Thoracic aorta (tissue), 2 donors: ENCODE results near the gene GRIN3A. TPM values are rescaled to one million over a fixed set of nuclear protein-coding genes. Genes with fewer than 3 reads are reported as not detected.

Experiments
- ATAC-seq: fragments of 150-250 bp; one replicate; pipeline ENCODE4 v1.8.0; 2017; ENCODE audit warnings: low read depth; ENCODE audit not compliant: insufficient number of reproducible peaks, low FRiP score
- DNase-seq: peaks from one replicate; pipeline ENCODE4 v3.0.0-alpha.2; 2020; ENCODE audit warnings: low spot score
- H3K27ac ChIP-seq, 2 donors: fragments of 200-600 bp; sonication (generic); 1 replicate in 1 of 2; 2 replicates in 1 of 2; pipeline ENCODE4 v1.5.1; 2016; ENCODE audit warnings: mild to moderate bottlenecking in 2 of 2, moderate library complexity in 2 of 2
- H3K27me3 ChIP-seq: fragments of 200-600 bp; sonication (generic); replicated peaks from 2 replicates; pipeline ENCODE4 v1.6.0; 2016; ENCODE audit warnings: mild to moderate bottlenecking; ENCODE audit not compliant: insufficient read depth
- H3K36me3 ChIP-seq: fragments of 200-600 bp; sonication (generic); one replicate; pipeline ENCODE4 v1.5.1; 2016
- H3K4me1 ChIP-seq, 2 donors: fragments of 200-600 bp; sonication (generic); 1 replicate in 1 of 2; 2 replicates in 1 of 2; pipeline versions ENCODE4 v1.5.1 to v1.6.0; 2016; ENCODE audit warnings: low read depth in 2 of 2, mild to moderate bottlenecking in 1 of 2; ENCODE audit not compliant: control insufficient read depth in 1 of 2
- H3K4me3 ChIP-seq: fragments of 200-600 bp; sonication (generic); 2 replicates; pipeline ENCODE4 v1.5.1; 2016; ENCODE audit warnings: mild to moderate bottlenecking
- H3K9me3 ChIP-seq: fragments of 200-600 bp; sonication (generic); 2 replicates; pipeline ENCODE4 v1.5.1; 2016
- CTCF ChIP-seq: fragments of 200-600 bp; sonication (generic); IDR thresholded peaks from one replicate; pipeline ENCODE4 v1.5.1; 2019; ENCODE audit warnings: antibody characterized with exemption
- total RNA-seq, 2 donors: library from RNA; depleted of rRNA; stranded (reverse); fragments of >200 nt; gene quantifications; one replicate each; pipeline versions ENCODE4 v1.1.0 to v1.2.3, GENCODE V29; 2016

Gene GRIN3A
- total RNA-seq, 2 donors from 2014 or later = 0.21 TPM; not detected in 1

GRCh38 chr9:101689039-101689438 is 49.4 kb downstream of the GRIN3A start:
- TF ChIP-seq CTCF = no peak

GRCh38 chr9:101684665-101685064 is 53.8 kb downstream of the GRIN3A start:
- DNase-seq = no peak
- no peak for ATAC-seq
- H3K27me3 ChIP-seq = no peaks in the 10 kb centered on the region
- H3K4me3 ChIP-seq = no peak overlapping the region
- H3K9me3 ChIP-seq = no peaks in the 10 kb centered on the region
- TF ChIP-seq CTCF = no peak
- no peak overlapping the region for H3K27ac ChIP-seq
- no peaks in the 10 kb centered on the region for H3K4me1 ChIP-seq
- H3K36me3 ChIP-seq = no peaks in the 10 kb centered on the region

More at GRCh38 chr9:101689039-101689438, 49.4 kb downstream of the GRIN3A start:
- Histone ChIP-seq H3K4me1 (no peaks in the 10 kb centered on the region), H3K4me3 (no peak overlapping the region), H3K27ac (no peak overlapping the region), H3K36me3 (no peaks in the 10 kb centered on the region), H3K27me3 (no peaks in the 10 kb centered on the region), H3K9me3 (no peaks in the 10 kb centered on the region)
- ATAC-seq = no peak
- DNase-seq = no peak

DNA sequence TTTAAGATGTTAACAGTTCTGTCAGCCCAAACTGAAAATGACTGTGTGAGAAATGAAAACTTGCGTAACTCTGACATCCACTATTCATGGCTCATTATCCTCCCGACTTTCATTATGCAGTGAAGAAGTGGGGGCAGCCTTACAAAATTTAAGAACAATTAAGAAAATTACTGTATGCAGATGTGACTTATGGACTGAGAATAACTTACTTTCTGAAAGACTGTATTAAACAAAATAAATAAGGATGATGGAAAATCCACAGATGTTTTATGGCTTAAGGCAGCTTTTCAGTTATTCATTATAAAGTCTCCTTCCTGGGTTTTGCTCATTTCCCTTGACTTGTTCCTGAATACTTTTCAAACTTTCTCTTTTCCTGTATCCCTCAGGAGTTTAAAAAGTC is 55.2 kb downstream of the GRIN3A start:
- Histone ChIP-seq H3K27me3 (no peaks in the 10 kb centered on the region), H3K36me3 (no peaks in the 10 kb centered on the region), H3K4me1 (no peaks in the 10 kb centered on the region), H3K4me3 (no peak overlapping the region), H3K9me3 (no peaks in the 10 kb centered on the region), H3K27ac (no peak overlapping the region)
- TF ChIP-seq CTCF = no peak
- ATAC-seq = no peak
- DNase-seq = no peak

GRCh38 chr9:101677861-101678260 is 60.6 kb downstream of the GRIN3A start:
- no peak for TF ChIP-seq CTCF
- no peaks in the 10 kb centered on the region for H3K4me1 ChIP-seq
- H3K27me3 ChIP-seq = no peaks in the 10 kb centered on the region
- H3K36me3 ChIP-seq = no peaks in the 10 kb centered on the region
- H3K4me3 ChIP-seq = no peak overlapping the region
- ATAC-seq = no peak
- H3K9me3 ChIP-seq = no peaks in the 10 kb centered on the region
- DNase-seq = no peak
- H3K27ac ChIP-seq = no peak overlapping the region

DNA sequence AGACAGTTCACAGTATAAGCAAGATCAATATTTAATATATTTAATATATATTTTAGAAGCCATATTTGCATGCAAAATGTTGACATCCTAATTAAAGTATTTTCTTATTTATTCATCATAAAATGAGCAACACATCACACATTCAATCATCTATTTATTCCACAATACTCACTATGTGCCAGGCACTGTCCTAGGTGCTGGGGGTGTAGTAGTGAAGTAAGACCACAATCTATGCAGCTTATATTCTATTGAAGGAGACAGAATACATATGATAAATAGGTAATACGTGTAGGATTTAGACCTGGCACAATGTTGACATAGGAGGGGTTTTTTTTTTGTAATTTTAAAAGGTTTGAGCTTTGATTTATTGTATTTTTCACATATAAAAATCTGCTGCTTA is 63.1 kb downstream of the GRIN3A start:
- Histone ChIP-seq H3K9me3 (no peaks in the 10 kb centered on the region), H3K27ac (no peak overlapping the region), H3K4me3 (no peak overlapping the region), H3K27me3 (no peaks in the 10 kb centered on the region), H3K36me3 (no peaks in the 10 kb centered on the region), H3K4me1 (no peaks in the 10 kb centered on the region)
- DNase-seq (no peak), ATAC-seq (no peak)
- no peak for TF ChIP-seq CTCF
